GM21576 (cell line): ENCODE measurements around the gene OR4A47.
"Not testable (repeated sequence)": the region's sequence is repeated elsewhere in the genome, so short reads cannot be mapped to it uniquely, and the experiment has no call there.

ENCODE experiments used
- ATAC-seq: cut with Tn5 transposase; IDR thresholded peaks from one replicate; pipeline ENCODE4 v1.9.1; 2021; ENCODE audit warnings: mild to moderate bottlenecking, moderate library complexity; ENCODE audit not compliant: unreplicated experiment

OR4A47 gene

GRCh38 chr11:48488493-48488892 is at the start of gene OR4A47:
OR4A47 (plus strand) TSS chr11:48488793; CDS start chr11:48488793, 0 bp downstream.
- ATAC-seq: not testable (repeated sequence)

GRCh38 chr11:48455909-48456308 is 32.7 kb upstream of the OR4A47 start:
- not testable (repeated sequence) for ATAC-seq

- not testable (repeated sequence) for ATAC-seq
Measured at GRCh38 chr11:48473966-48474365, 14.6 kb upstream of the OR4A47 start.

GRCh38 chr11:48474703-48475102 is 13.9 kb upstream of the OR4A47 start:
- not testable (repeated sequence) for ATAC-seq

GRCh38 chr11:48506169-48506568 is 17.6 kb downstream of the OR4A47 start:
- ATAC-seq: not testable (repeated sequence)

DNA sequence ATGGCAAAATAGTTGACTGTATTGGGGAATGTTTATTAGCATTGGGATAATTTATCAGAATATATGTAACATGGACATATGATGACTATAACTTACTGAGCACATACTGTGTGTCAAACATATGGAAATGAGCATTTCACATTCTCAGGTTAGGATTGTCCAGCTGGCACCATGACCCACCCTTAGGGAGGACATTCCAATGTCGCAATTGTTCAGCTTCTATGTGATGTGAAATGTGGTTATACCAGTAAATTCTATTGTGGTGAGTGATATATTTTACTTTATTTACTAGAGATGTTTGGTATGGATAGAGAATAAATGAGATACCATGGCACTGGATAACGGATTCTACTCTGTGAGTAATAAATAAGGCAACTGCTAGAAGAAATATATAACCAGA is 50.4 kb downstream of the OR4A47 start:
- ATAC-seq: no peak
